OCI-LY3 (cell line): ENCODE data around the gene ADA.

Experiments used
- H2AFZ ChIP-seq: fragments of 200-600, 300-600 bp; shearing (Covaris generic); 2 replicates; pipeline ENCODE4 v1.6.0; 2014; ENCODE audit warnings: antibody characterized with exemption, low read depth, low read length
- H3K27ac ChIP-seq: fragments of 200-600, 300-600 bp; sonication (generic); 2 replicates; pipeline ENCODE4 v1.5.1; 2014; ENCODE audit warnings: mild to moderate bottlenecking, low read length, moderate library complexity, mixed read lengths
- H3K27me3 ChIP-seq: fragments of 200-600, 300-600 bp; sonication (generic); 2 replicates; pipeline ENCODE4 v1.6.1; 2014; ENCODE audit warnings: low read depth, low read length, mixed read lengths
- H3K36me3 ChIP-seq: fragments of 200-600, 300-600 bp; sonication (generic); replicated peaks from 2 replicates; pipeline ENCODE3; 2014; ENCODE audit warnings: low read depth, low read length, mixed read lengths
- H3K4me1 ChIP-seq: fragments of 300-600, 200-600 bp; sonication (generic); 2 replicates; pipeline ENCODE4 v1.6.1; 2014; ENCODE audit warnings: low read length, mixed read lengths
- H3K4me2 ChIP-seq: fragments of 200-600, 300-600 bp; sonication (generic); 2 replicates; pipeline ENCODE4 v1.6.1; 2014; ENCODE audit warnings: low read length, mixed read lengths
- H3K4me3 ChIP-seq: fragments of 300-600, 200-600 bp; sonication (generic); 2 replicates; pipeline ENCODE4 v1.5.1; 2014; ENCODE audit warnings: antibody characterized with exemption, mild to moderate bottlenecking, low read length, moderate library complexity
- H3K79me2 ChIP-seq: fragments of 300-600, 200-600 bp; shearing (Covaris generic); 2 replicates; pipeline ENCODE4 v1.6.1; 2014; ENCODE audit warnings: mild to moderate bottlenecking, low read length, mixed read lengths
- H3K9ac ChIP-seq: fragments of 300-600, 200-600 bp; shearing (Covaris generic); 2 replicates; pipeline ENCODE4 v1.6.0; 2014; ENCODE audit warnings: mild to moderate bottlenecking, low read length, moderate library complexity
- H3K9me3 ChIP-seq: fragments of 200-600, 300-600 bp; shearing (Covaris generic); 2 replicates; pipeline ENCODE4 v1.6.1; 2014; ENCODE audit warnings: low read length, mixed read lengths; ENCODE audit not compliant: insufficient read depth
- H4K20me1 ChIP-seq: fragments of 200-600, 300-600 bp; sonication (generic); 2 replicates; pipeline ENCODE4 v1.6.1; 2016; ENCODE audit warnings: low read length, mixed read lengths; ENCODE audit not compliant: insufficient read depth
- CTCF ChIP-seq: fragments of 200-600, 300-600 bp; sonication (generic); IDR thresholded peaks from 2 replicates; pipeline ENCODE4 v1.5.1; 2014; ENCODE audit warnings: antibody characterized with exemption, low read length, low read depth
- EZH2phosphoT487 ChIP-seq: fragments of 200-600 bp; shearing (Covaris generic); IDR thresholded peaks from 2 replicates; pipeline ENCODE4 v1.6.1; 2018; ENCODE audit warnings: antibody characterized with exemption, mixed run types, low read depth

Gene ADA

GRCh38 chr20:44693627-44694026, 42.1 kb upstream of the ADA start:
- H3K4me3 ChIP-seq, result no peak overlapping the region
- no peak overlapping the region for H3K4me2 ChIP-seq
- H3K36me3 ChIP-seq, result no peaks in the 10 kb centered on the region
- no peak for TF ChIP-seq CTCF
- no peak for TF ChIP-seq EZH2phosphoT487
- peaks cover 14% of the 10 kb centered on the region; the same call in 1 of the 2 replicates for H3K27me3 ChIP-seq
- no peaks in the 10 kb centered on the region for H3K79me2 ChIP-seq
- no peak overlapping the region for H2AFZ ChIP-seq
- H3K4me1 ChIP-seq, result peaks cover 12% of the 10 kb centered on the region
- no peaks in the 10 kb centered on the region for H4K20me1 ChIP-seq
- H3K9ac ChIP-seq, result no peak overlapping the region
- no peak overlapping the region for H3K27ac ChIP-seq
- H3K9me3 ChIP-seq, result peaks cover 4% of the 10 kb centered on the region; the same call in 1 of the 2 replicates

GRCh38 chr20:44692932-44693480, 41.5 kb upstream of the ADA start:
- Histone ChIP-seq H3K9me3 (peaks cover 4% of the 10 kb centered on the region; the same call in 1 of the 2 replicates), H2AFZ (no peak overlapping the region), H3K36me3 (no peaks in the 10 kb centered on the region), H3K4me2 (no peak overlapping the region), H3K9ac (no peak overlapping the region), H3K27me3 (peaks cover 18% of the 10 kb centered on the region), H4K20me1 (no peaks in the 10 kb centered on the region), H3K4me1 (peaks cover 12% of the 10 kb centered on the region), H3K27ac (no peak overlapping the region), H3K79me2 (no peaks in the 10 kb centered on the region), H3K4me3 (no peak overlapping the region)
- TF ChIP-seq EZH2phosphoT487, result no peak
- TF ChIP-seq CTCF, result no peak

- Histone ChIP-seq H4K20me1 (no peaks in the 10 kb centered on the region), H3K4me3 (no peak overlapping the region), H3K4me1 (peaks cover 8% of the 10 kb centered on the region), H2AFZ (no peak overlapping the region), H3K27me3 (peaks cover 30% of the 10 kb centered on the region), H3K36me3 (no peaks in the 10 kb centered on the region), H3K9ac (no peak overlapping the region), H3K79me2 (no peaks in the 10 kb centered on the region), H3K9me3 (peaks cover 9% of the 10 kb centered on the region; the same call in 1 of the 2 replicates), H3K4me2 (no peak overlapping the region), H3K27ac (no peak overlapping the region)
- TF ChIP-seq EZH2phosphoT487 (no peak), CTCF (no peak)
Measured at GRCh38 chr20:44691424-44692423, 40.2 kb upstream of the ADA start.

- no peak overlapping the region for H3K9ac ChIP-seq
- no peaks in the 10 kb centered on the region for H4K20me1 ChIP-seq
- no peak overlapping the region for H2AFZ ChIP-seq
- peaks cover 8% of the 10 kb centered on the region for H3K4me1 ChIP-seq
- H3K9me3 ChIP-seq, result peaks cover 9% of the 10 kb centered on the region; the same call in 1 of the 2 replicates
- no peaks in the 10 kb centered on the region for H3K36me3 ChIP-seq
- H3K4me2 ChIP-seq, result no peak overlapping the region
- no peak overlapping the region for H3K4me3 ChIP-seq
- H3K79me2 ChIP-seq, result no peaks in the 10 kb centered on the region
- H3K27me3 ChIP-seq, result peaks cover 30% of the 10 kb centered on the region
- no peak overlapping the region for H3K27ac ChIP-seq
- TF ChIP-seq EZH2phosphoT487 (no peak), CTCF (no peak)
Measured at GRCh38 chr20:44690781-44691423, 39.4 kb upstream of the ADA start.
